Smooth muscle cell (in vitro differentiated cells): ENCODE data around the gene SLC25A21. TPM values are rescaled to one million over a fixed set of nuclear protein-coding genes. Genes with fewer than 3 reads are reported as not detected.

Source experiments
- DNase-seq: peaks from one replicate; lab custom pipeline; 2025; ENCODE audit not compliant: unreplicated experiment; lab: John Stamatoyannopoulos, UW
- H2AFZ ChIP-seq: fragments of 200-600 bp; sonication (generic); 2 replicates; pipeline ENCODE4 v1.6.0; 2016; ENCODE audit warnings: antibody characterized with exemption, low read depth, mild to moderate bottlenecking
- H3F3A ChIP-seq: fragments of 200-600 bp; sonication (generic); 2 replicates; pipeline ENCODE4 v1.6.0; 2017; ENCODE audit warnings: antibody characterized with exemption, low read depth
- H3K27ac ChIP-seq: fragments of 200-600 bp; sonication (generic); 2 replicates; pipeline ENCODE4 v1.5.1; 2016; ENCODE audit warnings: low read depth, mild to moderate bottlenecking
- H3K27me3 ChIP-seq: fragments of 200-600 bp; sonication (generic); 2 replicates; pipeline ENCODE4 v1.6.1; 2016; ENCODE audit warnings: low read depth, mild to moderate bottlenecking
- H3K36me3 ChIP-seq: fragments of 200-600 bp; sonication (generic); 2 replicates; pipeline ENCODE4 v1.5.1; 2016; ENCODE audit warnings: low read depth
- H3K4me1 ChIP-seq: fragments of 200-600 bp; sonication (generic); 2 replicates; pipeline ENCODE4 v1.5.1; 2016; ENCODE audit warnings: low read depth
- H3K4me2 ChIP-seq: fragments of 200-600 bp; sonication (generic); 2 replicates; pipeline ENCODE4 v1.6.0; 2016; ENCODE audit warnings: mild to moderate bottlenecking
- H3K4me3 ChIP-seq: fragments of 200-600 bp; sonication (generic); 2 replicates; pipeline ENCODE4 v1.5.1; 2016; ENCODE audit warnings: mild to moderate bottlenecking
- H3K79me2 ChIP-seq: fragments of 200-600 bp; sonication (generic); 2 replicates; pipeline ENCODE4 v1.6.0; 2016; ENCODE audit warnings: low read depth, mild to moderate bottlenecking
- H3K9ac ChIP-seq: fragments of 200-600 bp; sonication (generic); 2 replicates; pipeline ENCODE4 v1.6.0; 2016; ENCODE audit warnings: low read depth
- H3K9me3 ChIP-seq: fragments of 200-600 bp; sonication (generic); replicated peaks from 2 replicates; pipeline ENCODE4 v1.5.1; 2016; ENCODE audit warnings: low read depth
- H4K20me1 ChIP-seq: fragments of 200-600 bp; sonication (generic); 2 replicates; pipeline ENCODE4 v1.6.0; 2016; ENCODE audit warnings: low read depth
- WGBS: methylation state at CpG from one replicate; pipeline ENCODE4 v1.1.7; 2016; ENCODE audit warnings: low lambda C conversion rate; 5-methylcytosine and 5-hydroxymethylcytosine counted together
- polyA plus RNA-seq: library from polyadenylated mRNA; unstranded; fragments of >200 nt; fragmentation: Nextera tagmentation; extraction: Ambion mirVana; gene quantifications from 2 replicates; pipeline ENCODE4 v1.2.1, GENCODE V29; 2016
- total RNA-seq: library from RNA; depleted of rRNA; stranded (reverse); fragments of >200 nt; gene quantifications from 2 replicates; pipeline ENCODE4 v1.2.3, GENCODE V29; 2014
- TF ChIP-seq, protein P1 (sequence below): fragments of 200-600 bp; sonication (generic); IDR thresholded peaks from 2 replicates; pipeline ENCODE4 v1.5.1; 2017; ENCODE audit warnings: borderline replicate concordance, mild to moderate bottlenecking, antibody characterized with exemption; ENCODE audit not compliant: insufficient read depth, poor library complexity, severe bottlenecking

The SLC25A21 gene
- total and polyA plus RNA-seq, 2 experiments from 2014 or later = 1.1 TPM; not detected in 1

DNA sequence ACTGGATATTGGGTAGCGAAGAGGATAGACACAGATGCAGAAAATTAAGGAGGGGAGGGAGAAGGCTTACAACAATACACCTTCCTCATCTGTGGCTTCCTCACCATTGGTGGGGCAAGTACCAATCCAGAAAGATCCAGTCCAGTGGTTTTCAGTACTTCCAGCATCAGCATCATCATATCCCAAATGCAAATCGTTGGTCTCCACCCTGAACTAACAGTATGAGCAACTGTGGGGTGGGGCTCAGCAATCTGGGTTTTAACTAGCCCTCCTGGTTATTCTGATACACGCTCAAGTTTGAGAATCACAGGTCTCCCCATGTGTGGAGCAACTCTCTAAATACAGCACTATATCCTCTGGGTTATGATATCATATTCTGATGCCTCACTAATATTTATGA is 317.0 kb downstream of the SLC25A21 start:
- DNase-seq = no peak
- Histone ChIP-seq H3K4me3 (no peak overlapping the region), H3K79me2 (no peaks in the 10 kb centered on the region), H3K27ac (no peak overlapping the region), H3F3A (no peaks in the 10 kb centered on the region), H2AFZ (no peak overlapping the region), H3K9me3 (no peaks in the 10 kb centered on the region), H3K4me2 (no peak overlapping the region), H3K36me3 (no peaks in the 10 kb centered on the region), H4K20me1 (no peaks in the 10 kb centered on the region), H3K4me1 (no peaks in the 10 kb centered on the region), H3K27me3 (peaks cover 9% of the 10 kb centered on the region), H3K9ac (no peak overlapping the region)
- TF ChIP-seq, protein P1, sequence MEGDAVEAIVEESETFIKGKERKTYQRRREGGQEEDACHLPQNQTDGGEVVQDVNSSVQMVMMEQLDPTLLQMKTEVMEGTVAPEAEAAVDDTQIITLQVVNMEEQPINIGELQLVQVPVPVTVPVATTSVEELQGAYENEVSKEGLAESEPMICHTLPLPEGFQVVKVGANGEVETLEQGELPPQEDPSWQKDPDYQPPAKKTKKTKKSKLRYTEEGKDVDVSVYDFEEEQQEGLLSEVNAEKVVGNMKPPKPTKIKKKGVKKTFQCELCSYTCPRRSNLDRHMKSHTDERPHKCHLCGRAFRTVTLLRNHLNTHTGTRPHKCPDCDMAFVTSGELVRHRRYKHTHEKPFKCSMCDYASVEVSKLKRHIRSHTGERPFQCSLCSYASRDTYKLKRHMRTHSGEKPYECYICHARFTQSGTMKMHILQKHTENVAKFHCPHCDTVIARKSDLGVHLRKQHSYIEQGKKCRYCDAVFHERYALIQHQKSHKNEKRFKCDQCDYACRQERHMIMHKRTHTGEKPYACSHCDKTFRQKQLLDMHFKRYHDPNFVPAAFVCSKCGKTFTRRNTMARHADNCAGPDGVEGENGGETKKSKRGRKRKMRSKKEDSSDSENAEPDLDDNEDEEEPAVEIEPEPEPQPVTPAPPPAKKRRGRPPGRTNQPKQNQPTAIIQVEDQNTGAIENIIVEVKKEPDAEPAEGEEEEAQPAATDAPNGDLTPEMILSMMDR = no peak
- WGBS = 83% methylated on average over 3 of the region's 3 CpGs

DNA sequence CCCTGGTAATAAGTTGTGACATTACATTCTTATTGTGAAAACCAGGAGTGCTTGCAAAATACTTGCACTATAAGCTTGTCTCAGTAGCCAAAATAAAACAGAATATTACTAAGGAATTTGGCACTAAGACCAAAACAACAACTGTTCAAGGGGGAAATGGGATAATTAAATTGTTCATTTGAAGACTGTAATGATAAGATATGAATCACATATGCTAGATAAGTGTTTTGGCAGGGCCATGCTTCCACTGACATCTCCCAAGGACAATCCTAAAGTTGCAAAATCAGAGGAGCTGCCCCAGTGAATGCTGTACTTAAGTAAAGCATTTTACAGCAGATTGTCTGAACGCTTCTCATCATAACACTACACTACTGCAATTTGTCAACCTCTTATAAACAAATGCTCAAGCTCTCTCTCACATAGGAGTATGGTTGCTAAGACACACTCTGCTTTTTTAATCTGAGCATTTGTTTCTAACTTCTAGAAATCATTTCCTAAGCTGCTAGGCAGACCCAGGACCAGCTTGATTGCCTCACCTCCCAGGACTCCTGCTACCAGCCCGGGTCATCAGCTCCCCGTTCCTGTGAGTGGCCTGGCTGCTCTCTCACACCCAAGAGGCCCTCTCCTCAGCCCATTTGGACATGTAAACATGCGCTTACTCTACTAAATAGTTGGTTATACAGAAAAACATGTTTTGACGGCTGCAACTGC is 319.3 kb downstream of the SLC25A21 start:
- H3K4me2 ChIP-seq = no peak overlapping the region
- H3K9me3 ChIP-seq = no peaks in the 10 kb centered on the region
- H3K27ac ChIP-seq = no peak overlapping the region
- no peak overlapping the region for H3K4me3 ChIP-seq
- no peaks in the 10 kb centered on the region for H3K36me3 ChIP-seq
- DNase-seq = no peak
- TF ChIP-seq, protein P1 = no peak
- peaks cover 9% of the 10 kb centered on the region for H3K27me3 ChIP-seq
- no peak overlapping the region for H2AFZ ChIP-seq
- no peak overlapping the region for H3K9ac ChIP-seq
- no peaks in the 10 kb centered on the region for H3K79me2 ChIP-seq
- H3F3A ChIP-seq = no peaks in the 10 kb centered on the region
- WGBS = 66% methylated on average over 5 of the region's 5 CpGs
- no peaks in the 10 kb centered on the region for H3K4me1 ChIP-seq
- H4K20me1 ChIP-seq = no peaks in the 10 kb centered on the region

DNA sequence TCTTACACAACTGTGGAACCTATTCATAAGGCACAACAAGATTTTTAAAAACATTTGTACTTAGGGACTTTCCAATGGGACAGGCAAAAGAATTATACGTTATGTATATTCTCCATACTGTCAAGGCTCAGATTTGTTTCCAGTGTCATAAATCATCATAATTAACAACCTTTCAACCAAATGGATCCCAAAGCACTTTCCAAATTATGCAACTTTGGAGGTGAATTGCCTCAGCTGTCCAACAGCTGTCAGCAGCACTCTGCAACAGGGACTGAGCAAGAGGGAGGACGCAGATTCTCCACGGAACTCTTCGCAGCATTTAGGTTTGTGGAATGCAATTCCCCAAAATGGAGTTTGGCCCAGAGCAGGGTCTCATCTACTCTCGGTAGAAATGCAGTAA is 324.2 kb downstream of the SLC25A21 start:
- H3K9me3 ChIP-seq = no peaks in the 10 kb centered on the region
- H2AFZ ChIP-seq = no peak overlapping the region
- 87% methylated on average over 5 of the region's 5 CpGs for WGBS
- H3K27ac ChIP-seq = no peak overlapping the region
- H4K20me1 ChIP-seq = no peaks in the 10 kb centered on the region
- TF ChIP-seq, protein P1 = no peak
- no peaks in the 10 kb centered on the region for H3F3A ChIP-seq
- H3K36me3 ChIP-seq = no peaks in the 10 kb centered on the region
- H3K79me2 ChIP-seq = no peaks in the 10 kb centered on the region
- no peak overlapping the region for H3K9ac ChIP-seq
- peaks cover 10% of the 10 kb centered on the region for H3K4me1 ChIP-seq
- H3K4me3 ChIP-seq = no peak overlapping the region
- DNase-seq = no peak
- peaks cover 20% of the 10 kb centered on the region for H3K27me3 ChIP-seq
- H3K4me2 ChIP-seq = no peak overlapping the region

DNA sequence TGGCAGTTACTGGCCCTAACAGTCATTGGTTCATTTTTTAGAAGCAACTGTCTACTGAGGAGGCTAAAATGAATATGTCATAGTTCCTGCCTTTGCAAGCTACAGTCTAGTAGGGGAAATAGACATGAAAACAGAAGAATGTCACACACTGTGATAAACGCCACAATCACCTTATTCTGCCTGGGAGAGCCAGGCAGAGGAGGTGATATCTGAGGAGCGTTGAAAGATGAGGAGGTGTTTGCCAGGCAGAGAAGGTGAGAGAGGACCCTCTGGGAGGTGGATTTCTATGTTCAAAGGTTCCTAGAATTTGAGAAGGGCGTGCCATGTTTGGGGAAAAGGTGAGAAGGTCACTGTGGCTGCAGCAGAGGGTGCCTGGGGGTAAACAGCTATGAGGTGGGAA is 325.0 kb downstream of the SLC25A21 start:
- Histone ChIP-seq H3K4me3 (no peak overlapping the region), H3K79me2 (no peaks in the 10 kb centered on the region), H3K27me3 (peaks cover 20% of the 10 kb centered on the region), H3K36me3 (no peaks in the 10 kb centered on the region), H3K4me2 (no peak overlapping the region), H3K9ac (no peak overlapping the region), H2AFZ (no peak overlapping the region), H3K27ac (no peak overlapping the region), H4K20me1 (no peaks in the 10 kb centered on the region), H3K4me1 (peaks cover 10% of the 10 kb centered on the region), H3K9me3 (no peaks in the 10 kb centered on the region), H3F3A (no peaks in the 10 kb centered on the region)
- no peak for DNase-seq
- TF ChIP-seq, protein P1 = no peak
- 91% methylated on average over 3 of the region's 3 CpGs for WGBS
